Calu3 (cell line): ENCODE results near the gene IL22. TPM values are rescaled to one million over a fixed set of nuclear protein-coding genes. Genes with fewer than 3 reads are reported as not detected.

ENCODE experiments used
- BruUV-seq: library from RNA; stranded (reverse); fragments of 400-500 nt; replicated peaks from 2 replicates; lab custom pipeline; 2021; lab: Mats Ljungman, UMichigan
- CTCF ChIA-PET: fragments of 300-600 bp; sonication (Branson Sonifier 250); formaldehyde crosslinking; loops from one replicate; lab custom pipeline; 2022; ENCODE audit warnings: antibody characterized with exemption; lab: Charles Lee
- DNase-seq: peaks from one replicate; pipeline ENCODE4 v3.0.0; 2022
- H3K27ac Mint-ChIP-seq: one replicate; pipeline ENCODE4 v1.8.0; 2022; ENCODE audit warnings: mixed read lengths; ENCODE audit not compliant: unreplicated experiment
- H3K27me3 Mint-ChIP-seq: one replicate; pipeline ENCODE4 v1.8.0; 2022; ENCODE audit warnings: mixed read lengths; ENCODE audit not compliant: unreplicated experiment
- H3K36me3 Mint-ChIP-seq: one replicate; pipeline ENCODE4 v1.8.0; 2022; ENCODE audit warnings: mild to moderate bottlenecking, moderate library complexity, mixed read lengths; ENCODE audit not compliant: insufficient read depth, unreplicated experiment
- H3K4me1 Mint-ChIP-seq: one replicate; pipeline ENCODE4 v1.8.0; 2022; ENCODE audit warnings: mild to moderate bottlenecking, low read depth, mixed read lengths; ENCODE audit not compliant: unreplicated experiment
- H3K4me3 Mint-ChIP-seq: one replicate; pipeline ENCODE4 v1.8.0; 2022; ENCODE audit warnings: mild to moderate bottlenecking, low read depth, moderate library complexity, mixed read lengths; ENCODE audit not compliant: unreplicated experiment
- H3K9me3 Mint-ChIP-seq: one replicate; pipeline ENCODE4 v1.8.0; 2022; ENCODE audit warnings: low read depth, mixed read lengths; ENCODE audit not compliant: unreplicated experiment
- CTCF ChIP-seq: fragments of 200-600 bp; IDR thresholded peaks from one replicate; pipeline ENCODE4 v1.8.0; 2022; ENCODE audit warnings: antibody characterized with exemption; ENCODE audit not compliant: unreplicated experiment
- intact Hi-C: fragments of 100-400 bp; cut with micrococcal nuclease; formaldehyde crosslinking; loops from one replicate; pipeline ENCODE4 v1.10.0; 2022; ENCODE audit not compliant: unreplicated experiment
- total RNA-seq: library from RNA; stranded (reverse); gene quantifications from 2 replicates; pipeline ENCODE4 v1.2.3, GENCODE V29; 2022

IL22 gene
- total RNA-seq, 1 experiment from 2014 or later, result not detected

GRCh38 chr12:68260153-68260552, 6.7 kb upstream of the IL22 start:
- Mint-ChIP-seq H3K9me3 (no peaks in the 10 kb centered on the region), H3K4me1 (no peaks in the 10 kb centered on the region), H3K4me3 (no peak overlapping the region), H3K27me3 (peaks cover 85% of the 10 kb centered on the region), H3K36me3 (no peaks in the 10 kb centered on the region), H3K27ac (no peak overlapping the region)
- no peak for TF ChIP-seq CTCF
- CTCF ChIA-PET, result no interaction called here
- DNase-seq, result no peak
- BruUV-seq, result no TSS peak
- intact Hi-C loops, result no loop called here

- CTCF ChIA-PET, result no interaction called here
- no peaks in the 10 kb centered on the region for H3K9me3 Mint-ChIP-seq
- no peaks in the 10 kb centered on the region for H3K36me3 Mint-ChIP-seq
- no peak overlapping the region for H3K27ac Mint-ChIP-seq
- no TSS peak for BruUV-seq
- no peak for DNase-seq
- no peak overlapping the region for H3K4me3 Mint-ChIP-seq
- no peaks in the 10 kb centered on the region for H3K4me1 Mint-ChIP-seq
- TF ChIP-seq CTCF, result no peak
- intact Hi-C loops, result no loop called here
- H3K27me3 Mint-ChIP-seq, result peaks cover 85% of the 10 kb centered on the region
Measured at GRCh38 chr12:68259318-68259940, 6.0 kb upstream of the IL22 start.

- Mint-ChIP-seq H3K9me3 (peaks cover 4% of the 10 kb centered on the region), H3K4me1 (no peaks in the 10 kb centered on the region), H3K27ac (no peak overlapping the region), H3K36me3 (no peaks in the 10 kb centered on the region), H3K4me3 (no peak overlapping the region), H3K27me3 (peaks cover 76% of the 10 kb centered on the region)
- CTCF ChIA-PET, result no interaction called here
- intact Hi-C loops, result no loop called here
- DNase-seq, result no peak
- no peak for TF ChIP-seq CTCF
- BruUV-seq, result no TSS peak
Measured at GRCh38 chr12:68252077-68252476, 1.3 kb downstream of the IL22 start.

- BruUV-seq, result no TSS peak
- DNase-seq, result no peak
- H3K4me3 Mint-ChIP-seq, result no peak overlapping the region
- H3K4me1 Mint-ChIP-seq, result no peaks in the 10 kb centered on the region
- peaks cover 8% of the 10 kb centered on the region for H3K9me3 Mint-ChIP-seq
- CTCF ChIA-PET, result no interaction called here
- H3K36me3 Mint-ChIP-seq, result no peaks in the 10 kb centered on the region
- H3K27ac Mint-ChIP-seq, result no peak overlapping the region
- TF ChIP-seq CTCF, result no peak
- peaks cover 88% of the 10 kb centered on the region for H3K27me3 Mint-ChIP-seq
- intact Hi-C loops, result no loop called here
Measured at GRCh38 chr12:68250454-68250853, 3.0 kb downstream of the IL22 start.
